K562 (cell line): Measurements from ENCODE around the gene CHRM3. TPM values are rescaled to one million over a fixed set of nuclear protein-coding genes. Genes with fewer than 3 reads are reported as not detected.

Experiments
- ATAC-seq: fragments of 200-7000 bp; cut with Tn5 transposase; 3 replicates; pipeline ENCODE4 v1.9.1; 2020; ENCODE audit warnings: moderate library complexity
- BruUV-seq: library from RNA; stranded (reverse); fragments of 400-500 nt; replicated peaks from 2 replicates; lab custom pipeline; 2021; lab: Mats Ljungman, UMichigan
- CTCF ChIA-PET: fragments of 300-600 bp; formaldehyde crosslinking; extraction: SDS; loops from one replicate; lab custom pipeline; 2021; ENCODE audit warnings: low intra/inter-chr PET ratio; lab: Yijun Ruan, JAX
- POLR2A ChIA-PET: fragments of 300-600, 350-650 bp; sonication (Branson Sonifier 250); formaldehyde crosslinking; extraction: SDS; loops from one replicate; lab custom pipeline; 2021; ENCODE audit warnings: antibody characterized with exemption, inconsistent platforms; lab: Yijun Ruan, JAX
- DNase-seq, 4 experiments: peaks; one replicate each; pipeline versions ENCODE4 v3.0.0 to v3.0.0-alpha.2; 2011 to 2018; ENCODE audit warnings: low spot score in 3 of 4, mixed read lengths in 3 of 4; ENCODE audit errors: extremely low read depth in 1 of 4
- FAIRE-seq: peaks from 2 replicates; lab custom pipeline; 2011; peaks lifted over from hg19 to GRCh38; lab: Jason Lieb, UNC
- H2AFZ ChIP-seq: 2 replicates; pipeline ENCODE4 v1.6.0; 2011; ENCODE audit warnings: low read depth, low read length, control low read depth, inconsistent platforms
- H3K27ac ChIP-seq: fragments of 200-600 bp; 3 replicates; pipeline ENCODE4 v1.8.0; 2011; ENCODE audit warnings: low read depth, mild to moderate bottlenecking, control low read depth, inconsistent platforms, low read length, moderate library complexity, mixed read lengths; ENCODE audit errors: extremely low read depth
- H3K27me3 ChIP-seq, 2 experiments: fragments of 300-600 bp in 1 of 2; 2 replicates in 1 of 2; 3 replicates in 1 of 2; pipeline versions ENCODE4 v1.6.0 to v1.8.0; 2011; ENCODE audit warnings: inconsistent platforms in 2 of 2, low read length in 2 of 2, mild to moderate bottlenecking in 1 of 2, mixed read lengths in 1 of 2, moderate library complexity in 1 of 2; ENCODE audit not compliant: control insufficient read depth in 2 of 2, insufficient read depth in 2 of 2
- H3K36me3 ChIP-seq: fragments of 300-600 bp; 3 replicates; pipeline ENCODE4 v1.8.0; 2011; ENCODE audit warnings: mild to moderate bottlenecking, low read length, inconsistent platforms; ENCODE audit not compliant: control insufficient read depth, insufficient read depth
- H3K4me1 ChIP-seq, 2 experiments: fragments of 200-600 bp in 1 of 2; replicated peaks in 1 of 2; 2 replicates in 1 of 2; 3 replicates in 1 of 2; pipeline versions ENCODE4 v1.5.1 to v1.8.0; 2011; ENCODE audit warnings: inconsistent platforms in 2 of 2, low read length in 2 of 2, mild to moderate bottlenecking in 1 of 2, mixed read lengths in 1 of 2, moderate library complexity in 1 of 2; ENCODE audit not compliant: control insufficient read depth in 2 of 2, insufficient read depth in 2 of 2
- H3K4me2 ChIP-seq: 2 replicates; pipeline ENCODE4 v1.6.1; 2011; ENCODE audit warnings: low read length, control low read depth, inconsistent platforms, mixed read lengths; ENCODE audit not compliant: insufficient read depth
- H3K4me3 ChIP-seq: fragments of 200-600 bp; sonication (generic), shearing (Covaris generic); 2 replicates; pipeline ENCODE4 v1.5.1; 2016; ENCODE audit warnings: control low read depth, inconsistent platforms
- H3K79me2 ChIP-seq: fragments of 200-600 bp; 3 replicates; pipeline ENCODE4 v1.8.0; 2011; ENCODE audit warnings: low read length, inconsistent platforms; ENCODE audit not compliant: control insufficient read depth, insufficient read depth
- H3K9ac ChIP-seq, 2 experiments: 2 replicates each; pipeline versions ENCODE4 v1.6.0 to v1.6.1; 2011; ENCODE audit warnings: low read depth in 2 of 2, low read length in 2 of 2, control low read depth in 1 of 2, inconsistent platforms in 1 of 2, mild to moderate bottlenecking in 1 of 2, mixed read lengths in 1 of 2; ENCODE audit not compliant: insufficient read depth in 1 of 2
- H3K9me1 ChIP-seq: one replicate; pipeline ENCODE4 v1.6.0; 2011; ENCODE audit warnings: inconsistent platforms, mild to moderate bottlenecking, low read length, moderate library complexity; ENCODE audit not compliant: control insufficient read depth, insufficient read depth
- H3K9me3 ChIP-seq: replicated peaks from 2 replicates; pipeline ENCODE4 v1.5.1; 2011; ENCODE audit warnings: low read depth, low read length, inconsistent platforms; ENCODE audit not compliant: control insufficient read depth, insufficient read depth
- H4K20me1 ChIP-seq: replicated peaks from 2 replicates; pipeline ENCODE4 v1.6.1; 2011; ENCODE audit warnings: low read length, inconsistent platforms, mixed read lengths; ENCODE audit not compliant: control insufficient read depth, insufficient read depth
- BDP1 ChIP-seq: IDR thresholded peaks from 3 replicates; pipeline ENCODE4 v1.6.1; 2011; ENCODE audit not compliant: insufficient read length, insufficient read depth
- BRCA1 ChIP-seq, 2 experiments: fragments of 450-650 bp in 1 of 2; sonication (generic) in 1 of 2; formaldehyde crosslinking in 1 of 2; IDR thresholded peaks; 2 replicates each; pipeline versions ENCODE4 v1.5.0 to v1.6.1; 2017 to 2020; ENCODE audit warnings: mild to moderate bottlenecking in 1 of 2, missing genetic modification reagents in 1 of 2
- FOSL1 ChIP-seq: fragments of 200-800 bp; sonication (Bioruptor generic); conservative IDR thresholded peaks from 2 replicates; pipeline ENCODE4 v1.6.1; 2016; ENCODE audit warnings: missing genetic modification characterization, missing compliant biosample characterization
- KHSRP ChIP-seq: fragments of 450-650 bp; IDR thresholded peaks from 2 replicates; pipeline ENCODE4 v1.6.1; 2017
- MTA1 ChIP-seq: fragments of 450-650 bp; IDR thresholded peaks from 2 replicates; pipeline ENCODE4 v1.6.1; 2017; ENCODE audit warnings: borderline replicate concordance
- PHF8 ChIP-seq: fragments of 200-600 bp; sonication (generic); IDR thresholded peaks from 2 replicates; pipeline ENCODE4 v1.6.1; 2012; ENCODE audit warnings: mixed run types, mild to moderate bottlenecking, inconsistent platforms, low read length, moderate library complexity, borderline replicate concordance
- PRDM10 ChIP-seq: fragments of 450-650 bp; IDR thresholded peaks from 2 replicates; pipeline ENCODE4 v1.6.1; 2018; ENCODE audit not compliant: partially characterized antibody
- RBM34 ChIP-seq: fragments of 200-400 bp; formaldehyde crosslinking; IDR thresholded peaks from 2 replicates; pipeline ENCODE4 v1.6.1; 2018; ENCODE audit warnings: low read length, borderline replicate concordance; ENCODE audit not compliant: insufficient read depth
- RNF219 ChIP-seq: fragments of 250-450 bp; sonication (Bioruptor Pico); IDR thresholded peaks from 2 replicates; pipeline ENCODE4 v1.5.0; 2022; ENCODE audit warnings: mild to moderate bottlenecking
- RREB1 ChIP-seq: fragments of 250-450 bp; sonication (Bioruptor Pico); IDR thresholded peaks from 2 replicates; pipeline ENCODE4 v1.4.0; 2020
- TAF15 ChIP-seq: fragments of 200-400 bp; formaldehyde crosslinking; IDR thresholded peaks from 2 replicates; pipeline ENCODE4 v1.6.1; 2017; ENCODE audit warnings: mild to moderate bottlenecking, low read depth, low read length, moderate library complexity
- ZNF780A ChIP-seq: fragments of 250-450 bp; sonication (Bioruptor Pico); IDR thresholded peaks from 2 replicates; pipeline ENCODE4 v1.5.0; 2021; ENCODE audit warnings: mild to moderate bottlenecking
- WGBS: fragments of 100-300 bp; shearing (Covaris generic); methylation state at CpG from one replicate; pipeline ENCODE4 v1.1.6; 2016; ENCODE audit warnings: low coverage, mixed read lengths; ENCODE audit not compliant: insufficient coverage; ENCODE audit errors: missing lambda C conversion rate; 5-methylcytosine and 5-hydroxymethylcytosine counted together
- in situ Hi-C: fragments of 300-500 bp; cut with MboI; formaldehyde crosslinking; loops from 4 replicates; pipeline ENCODE4 v1.15.0; 2018; ENCODE audit warnings: inconsistent platforms, mixed read lengths
- intact Hi-C: fragments of 100-400 bp; cut with micrococcal nuclease; formaldehyde crosslinking; loops from 2 replicates; pipeline ENCODE4 v1.14.2; 2022
- polyA plus RNA-seq, 8 experiments: library from polyadenylated mRNA; depleted of rRNA in 4 of 8; stranded (reverse) in 5 of 8; unstranded in 3 of 8; fragments of >200 nt; fragmentation: Nextera tagmentation in 2 of 8; fragmentation: Illumina TruSeq in 1 of 8; extraction: Ambion mirVana in 2 of 8; extraction: Trizol in 1 of 8; gene quantifications; 2 replicates each; pipeline versions ENCODE4 v1.2.1 to v1.2.3, GENCODE V29; 2011 to 2014; ENCODE audit warnings: inconsistent platforms in 1 of 8, missing spikeins in 1 of 8
- total RNA-seq, 7 experiments: library from RNA; depleted of rRNA in 6 of 7; stranded (reverse); fragments of >200 nt in 6 of 7; fragmentation: Illumina TruSeq in 2 of 7; extraction: Trizol in 2 of 7; gene quantifications; 2 replicates each; pipeline versions ENCODE4 v1.2.1 to v1.2.3, GENCODE V29; 2011 to 2021; ENCODE audit warnings: low replicate concordance in 1 of 7

The CHRM3 gene
- total and polyA plus RNA-seq, 9 of the 15 experiments (the other 6 are each of a cell fraction or from before 2014, with no cell fraction given), result 0.03 to 0.18 (median 0.05) TPM; not detected in 4

- Histone ChIP-seq H4K20me1 (no peaks in the 10 kb centered on the region), H3K27me3 (no peaks in the 10 kb centered on the region), H3K9me3 (no peaks in the 10 kb centered on the region; the same call in 1 of the 2 replicates), H3K36me3 (no peaks in the 10 kb centered on the region), H3K4me3 (no peak overlapping the region), H2AFZ (no peak overlapping the region), H3K4me2 (no peak overlapping the region), H3K4me1 (no peaks in the 10 kb centered on the region), H3K79me2 (no peaks in the 10 kb centered on the region), H3K9me1 (no peaks in the 10 kb centered on the region), H3K27ac (no peak overlapping the region), H3K9ac (no peak overlapping the region)
- BruUV-seq, result no TSS peak
- in situ Hi-C loops, result no loop called here
- no peak for ATAC-seq
- FAIRE-seq, result no peak
- 0% methylated on average over 6 of the region's 6 CpGs for WGBS
- ChIA-PET CTCF (no interaction called here), POLR2A (no interaction called here)
- DNase-seq, result no peak
- intact Hi-C loops, result no loop called here
- no peak for TF ChIP-seq BDP1
- TF ChIP-seq PHF8, result no peak
- TF ChIP-seq BRCA1 (IDR thresholded peaks at IDR 0.05), result no peak
- TF ChIP-seq BRCA1 (CRISPR knock-in tag; IDR thresholded peaks at IDR 0.05), result no peak
- no peak for TF ChIP-seq KHSRP
- TF ChIP-seq TAF15, result no peak
- TF ChIP-seq ZNF780A, result no peak
- TF ChIP-seq RREB1, result no peak
- TF ChIP-seq RBM34, result no peak
- no peak for TF ChIP-seq RNF219 (CRISPR knock-in tag)
- no peak for TF ChIP-seq MTA1
- no peak for TF ChIP-seq FOSL1 (tag)
- TF ChIP-seq PRDM10, result no peak
Observed at GRCh38 chr1:239349699-239350098, 36.7 kb upstream of the CHRM3 start.
